Activated naive CD8-positive, alpha-beta T cell treated with anti-CD3 and anti-CD28 coated beads, Interleukin-2, amount 10 ng/mL, durations not matched to agents 7 days and 5 days (primary cell): ENCODE data around the gene HAUS7. TPM values are rescaled to one million over a fixed set of nuclear protein-coding genes. Genes with fewer than 3 reads are reported as not detected.

Source experiments
- ATAC-seq: fragments of 150-1000 bp; cut with Tn5 transposase; one replicate; pipeline ENCODE4 v1.10.0; 2021; ENCODE audit warnings: low read depth, moderate library complexity
- POLR2A ChIA-PET: fragments of 350-600 bp; sonication (Branson Sonifier 250); formaldehyde crosslinking; loops from one replicate; lab custom pipeline; 2021; ENCODE audit warnings: antibody characterized with exemption; lab: Charles Lee
- DNase-seq: peaks from one replicate; pipeline ENCODE4 v3.0.0; 2021
- H3K27ac Mint-ChIP-seq: one replicate; pipeline ENCODE4 v1.8.0; 2022; ENCODE audit warnings: mild to moderate bottlenecking, mixed read lengths
- H3K27me3 Mint-ChIP-seq: one replicate; pipeline ENCODE4 v1.8.0; 2022; ENCODE audit warnings: mild to moderate bottlenecking, moderate library complexity, mixed read lengths
- H3K36me3 Mint-ChIP-seq: one replicate; pipeline ENCODE4 v1.8.0; 2021; ENCODE audit warnings: mild to moderate bottlenecking, mixed read lengths
- H3K4me1 Mint-ChIP-seq: one replicate; pipeline ENCODE4 v1.8.0; 2021; ENCODE audit warnings: mixed read lengths
- H3K4me3 Mint-ChIP-seq: one replicate; pipeline ENCODE4 v1.8.0; 2022; ENCODE audit warnings: mild to moderate bottlenecking, moderate library complexity, mixed read lengths
- H3K9me3 Mint-ChIP-seq: one replicate; pipeline ENCODE4 v1.8.0; 2021; ENCODE audit warnings: mixed read lengths
- total RNA-seq, 2 experiments: library from RNA; stranded (reverse); gene quantifications; one replicate each; pipeline ENCODE4 v1.2.3, GENCODE V29; 2021

Gene HAUS7
- total RNA-seq, 2 experiments from 2014 or later: 35.4 to 36.5 TPM

- Mint-ChIP-seq H3K4me1 (no peaks in the 10 kb centered on the region), H3K27ac (no peak overlapping the region), H3K36me3 (no peaks in the 10 kb centered on the region), H3K9me3 (no peaks in the 10 kb centered on the region), H3K4me3 (no peak overlapping the region), H3K27me3 (peaks cover 7% of the 10 kb centered on the region)
- ATAC-seq (no peak), DNase-seq (no peak)
- POLR2A ChIA-PET: interaction anchor here (0.9 kb wide), 1 partner anchor 411 kb away, joined by 3 read pairs; no protein-coding TSS in a partner anchor
Observed at GRCh38 chrX:153443476-153444332, 26.7 kb downstream of the HAUS7 start.

GRCh38 chrX:153442463-153442862, 27.9 kb downstream of the HAUS7 start:
- Mint-ChIP-seq H3K4me1 (no peaks in the 10 kb centered on the region), H3K36me3 (no peaks in the 10 kb centered on the region), H3K4me3 (no peak overlapping the region), H3K27me3 (peaks cover 12% of the 10 kb centered on the region), H3K27ac (no peak overlapping the region), H3K9me3 (no peaks in the 10 kb centered on the region)
- POLR2A ChIA-PET: no interaction called here
- DNase-seq (no peak), ATAC-seq (no peak)

GRCh38 chrX:153441981-153442380, 28.4 kb downstream of the HAUS7 start:
- POLR2A ChIA-PET: no interaction called here
- no peaks in the 10 kb centered on the region for H3K9me3 Mint-ChIP-seq
- H3K4me1 Mint-ChIP-seq: no peaks in the 10 kb centered on the region
- peaks cover 12% of the 10 kb centered on the region for H3K27me3 Mint-ChIP-seq
- no peak for ATAC-seq
- no peak overlapping the region for H3K4me3 Mint-ChIP-seq
- no peaks in the 10 kb centered on the region for H3K36me3 Mint-ChIP-seq
- no peak for DNase-seq
- no peak overlapping the region for H3K27ac Mint-ChIP-seq

- ATAC-seq (no peak), DNase-seq (no peak)
- Mint-ChIP-seq H3K4me1 (no peaks in the 10 kb centered on the region), H3K9me3 (no peaks in the 10 kb centered on the region), H3K4me3 (no peak overlapping the region), H3K36me3 (no peaks in the 10 kb centered on the region), H3K27ac (no peak overlapping the region), H3K27me3 (peaks cover 12% of the 10 kb centered on the region)
- POLR2A ChIA-PET: no interaction called here
Observed at GRCh38 chrX:153441296-153441695, 29.1 kb downstream of the HAUS7 start.

- peaks cover 12% of the 10 kb centered on the region for H3K27me3 Mint-ChIP-seq
- no peaks in the 10 kb centered on the region for H3K4me1 Mint-ChIP-seq
- no peak overlapping the region for H3K4me3 Mint-ChIP-seq
- POLR2A ChIA-PET: no interaction called here
- no peak overlapping the region for H3K27ac Mint-ChIP-seq
- DNase-seq: no peak
- H3K36me3 Mint-ChIP-seq: no peaks in the 10 kb centered on the region
- ATAC-seq: no peak
- no peaks in the 10 kb centered on the region for H3K9me3 Mint-ChIP-seq
Observed at GRCh38 chrX:153440556-153441135, 29.7 kb downstream of the HAUS7 start.

GRCh38 chrX:153439977-153440376, 30.4 kb downstream of the HAUS7 start:
- Mint-ChIP-seq H3K4me1 (no peaks in the 10 kb centered on the region), H3K4me3 (no peak overlapping the region), H3K27me3 (peaks cover 12% of the 10 kb centered on the region), H3K36me3 (no peaks in the 10 kb centered on the region), H3K27ac (no peak overlapping the region), H3K9me3 (no peaks in the 10 kb centered on the region)
- POLR2A ChIA-PET: no interaction called here
- ATAC-seq: no peak
- no peak for DNase-seq

GRCh38 chrX:153438532-153438931, 31.8 kb downstream of the HAUS7 start:
- POLR2A ChIA-PET: no interaction called here
- Mint-ChIP-seq H3K27ac (no peak overlapping the region), H3K4me1 (no peaks in the 10 kb centered on the region), H3K36me3 (no peaks in the 10 kb centered on the region), H3K27me3 (peaks cover 12% of the 10 kb centered on the region), H3K9me3 (no peaks in the 10 kb centered on the region), H3K4me3 (no peak overlapping the region)
- DNase-seq: no peak
- ATAC-seq: no peak

GRCh38 chrX:153435845-153436244, 34.5 kb downstream of the HAUS7 start:
- Mint-ChIP-seq H3K9me3 (peaks cover under 1% of the 10 kb centered on the region), H3K4me3 (no peak overlapping the region), H3K27me3 (peaks cover 12% of the 10 kb centered on the region), H3K27ac (no peak overlapping the region), H3K4me1 (no peaks in the 10 kb centered on the region), H3K36me3 (no peaks in the 10 kb centered on the region)
- POLR2A ChIA-PET: no interaction called here
- ATAC-seq: no peak
- no peak for DNase-seq

- H3K27me3 Mint-ChIP-seq: peaks cover 8% of the 10 kb centered on the region
- ATAC-seq (no peak), DNase-seq (no peak)
- no peaks in the 10 kb centered on the region for H3K36me3 Mint-ChIP-seq
- peaks cover 5% of the 10 kb centered on the region for H3K9me3 Mint-ChIP-seq
- no peaks in the 10 kb centered on the region for H3K4me1 Mint-ChIP-seq
- no peak overlapping the region for H3K27ac Mint-ChIP-seq
- POLR2A ChIA-PET: no interaction called here
- no peak overlapping the region for H3K4me3 Mint-ChIP-seq
Observed at GRCh38 chrX:153434801-153435200, 35.6 kb downstream of the HAUS7 start.

GRCh38 chrX:153433781-153434285, 36.5 kb downstream of the HAUS7 start:
- Mint-ChIP-seq H3K4me3 (no peak overlapping the region), H3K36me3 (no peaks in the 10 kb centered on the region), H3K4me1 (no peaks in the 10 kb centered on the region), H3K9me3 (peaks cover 5% of the 10 kb centered on the region), H3K27me3 (peaks cover 7% of the 10 kb centered on the region), H3K27ac (no peak overlapping the region)
- POLR2A ChIA-PET: no interaction called here
- ATAC-seq: no peak
- no peak for DNase-seq

- peaks cover under 1% of the 10 kb centered on the region for H3K27me3 Mint-ChIP-seq
- no peaks in the 10 kb centered on the region for H3K36me3 Mint-ChIP-seq
- no peak for ATAC-seq
- peaks cover 5% of the 10 kb centered on the region for H3K9me3 Mint-ChIP-seq
- no peak overlapping the region for H3K27ac Mint-ChIP-seq
- POLR2A ChIA-PET: no interaction called here
- no peak overlapping the region for H3K4me3 Mint-ChIP-seq
- no peaks in the 10 kb centered on the region for H3K4me1 Mint-ChIP-seq
- no peak for DNase-seq
Observed at GRCh38 chrX:153433161-153433680, 37.2 kb downstream of the HAUS7 start.

GRCh38 chrX:153430796-153431195, 39.6 kb downstream of the HAUS7 start:
- ATAC-seq (no peak), DNase-seq (no peak)
- Mint-ChIP-seq H3K36me3 (no peaks in the 10 kb centered on the region), H3K27ac (no peak overlapping the region), H3K4me1 (no peaks in the 10 kb centered on the region), H3K27me3 (peaks cover 3% of the 10 kb centered on the region), H3K9me3 (peaks cover 5% of the 10 kb centered on the region), H3K4me3 (no peak overlapping the region)
- POLR2A ChIA-PET: no interaction called here

GRCh38 chrX:153426204-153426603, 44.2 kb downstream of the HAUS7 start:
- H3K4me3 Mint-ChIP-seq: no peak overlapping the region
- no peaks in the 10 kb centered on the region for H3K36me3 Mint-ChIP-seq
- ATAC-seq: no peak
- no peak overlapping the region for H3K27ac Mint-ChIP-seq
- no peaks in the 10 kb centered on the region for H3K4me1 Mint-ChIP-seq
- peaks cover 5% of the 10 kb centered on the region for H3K9me3 Mint-ChIP-seq
- DNase-seq: no peak
- POLR2A ChIA-PET: no interaction called here
- H3K27me3 Mint-ChIP-seq: peaks cover 3% of the 10 kb centered on the region

GRCh38 chrX:153423652-153424051, 46.7 kb downstream of the HAUS7 start:
- POLR2A ChIA-PET: no interaction called here
- Mint-ChIP-seq H3K27me3 (peaks cover 3% of the 10 kb centered on the region), H3K4me1 (no peaks in the 10 kb centered on the region), H3K9me3 (no peaks in the 10 kb centered on the region), H3K27ac (no peak overlapping the region), H3K36me3 (no peaks in the 10 kb centered on the region), H3K4me3 (no peak overlapping the region)
- DNase-seq (no peak), ATAC-seq (no peak)
